GM18870 (cell line): ENCODE data around the gene LSMEM2.
"Not testable (repeated sequence)": the region's sequence is repeated elsewhere in the genome, so short reads cannot be mapped to it uniquely, and the experiment has no call there.

Source experiments
- ATAC-seq: cut with Tn5 transposase; IDR thresholded peaks from one replicate; pipeline ENCODE4 v1.9.1; 2021; ENCODE audit warnings: moderate library complexity; ENCODE audit not compliant: unreplicated experiment

LSMEM2 gene

GRCh38 chr3:50245831-50246516 is 32.9 kb upstream of the LSMEM2 start:
- no peak for ATAC-seq

GRCh38 chr3:50246517-50246954 is 32.4 kb upstream of the LSMEM2 start:
- ATAC-seq = no peak

- ATAC-seq = no peak
These were observed 30.5 kb upstream of the LSMEM2 start for GRCh38 chr3:50248387-50248786.

GRCh38 chr3:50249457-50249856 is 29.4 kb upstream of the LSMEM2 start:
- ATAC-seq = no peak

- ATAC-seq = no peak
These were observed 28.4 kb upstream of the LSMEM2 start for GRCh38 chr3:50250514-50250913.

GRCh38 chr3:50251220-50251619 is 27.7 kb upstream of the LSMEM2 start:
- no peak for ATAC-seq

GRCh38 chr3:50254577-50255250 is 24.2 kb upstream of the LSMEM2 start:
- no peak for ATAC-seq

GRCh38 chr3:50255251-50255615 is 23.7 kb upstream of the LSMEM2 start:
- no peak for ATAC-seq

- ATAC-seq = no peak
These were observed 21.7 kb upstream of the LSMEM2 start for GRCh38 chr3:50256978-50257890.

- no peak for ATAC-seq
These were observed 20.7 kb upstream of the LSMEM2 start for GRCh38 chr3:50258029-50258680.

GRCh38 chr3:50258979-50259378 is 19.9 kb upstream of the LSMEM2 start:
- ATAC-seq = no peak

GRCh38 chr3:50259432-50260026 is 19.4 kb upstream of the LSMEM2 start:
- ATAC-seq = no peak

GRCh38 chr3:50260027-50260941 is 18.6 kb upstream of the LSMEM2 start:
- ATAC-seq = peak; percentile 37

GRCh38 chr3:50260942-50261441 is 17.9 kb upstream of the LSMEM2 start:
- no peak for ATAC-seq

GRCh38 chr3:50261505-50261904 is 17.4 kb upstream of the LSMEM2 start:
- no peak for ATAC-seq

- not testable (repeated sequence) for ATAC-seq
These were observed 16.7 kb upstream of the LSMEM2 start for GRCh38 chr3:50262200-50262599.

- ATAC-seq = no peak
These were observed 16.1 kb upstream of the LSMEM2 start for GRCh38 chr3:50262778-50263177.

GRCh38 chr3:50263478-50264382 is 15.2 kb upstream of the LSMEM2 start:
- no peak for ATAC-seq
